ENCODE data around the gene DYNC1I2.

Gene DYNC1I2

GRCh38 chr2:171785450-171785849 lies 98.2 kb downstream of the DYNC1I2 start:
- DNase-seq, result no peak

GRCh38 chr2:171787333-171788072 lies 100.2 kb downstream of the DYNC1I2 start:
- DNase-seq, result no peak

GRCh38 chr2:171788316-171788993 lies 101.2 kb downstream of the DYNC1I2 start:
- no peak for DNase-seq

- DNase-seq, result no peak
Measured at GRCh38 chr2:171789956-171790355, 102.7 kb downstream of the DYNC1I2 start.

GRCh38 chr2:171791361-171791760 lies 104.1 kb downstream of the DYNC1I2 start:
- DNase-seq, result no peak

GRCh38 chr2:171792157-171792556 lies 104.9 kb downstream of the DYNC1I2 start:
- DNase-seq, result no peak

GRCh38 chr2:171792886-171793580 lies 105.8 kb downstream of the DYNC1I2 start:
- DNase-seq, result no peak

GRCh38 chr2:171793691-171794678 lies 106.7 kb downstream of the DYNC1I2 start:
- DNase-seq, result no peak

- DNase-seq, result no peak
Measured at GRCh38 chr2:171794918-171795317, 107.6 kb downstream of the DYNC1I2 start.
